H1 (cell line): ENCODE results near the gene ITGB1BP1. TPM values are rescaled to one million over a fixed set of nuclear protein-coding genes. Genes with fewer than 3 reads are reported as not detected.

Experiments
- CHD1 ChIP-seq: IDR thresholded peaks from 2 replicates; pipeline ENCODE4 v1.6.1; 2012; ENCODE audit warnings: low read depth, low read length, improper control_type of control experiment
- CHD7 ChIP-seq: fragments of 300-600 bp; sonication (generic); IDR thresholded peaks from 2 replicates; pipeline ENCODE4 v1.7.1; 2012; ENCODE audit warnings: low read length, moderate library complexity, mild to moderate bottlenecking, inconsistent platforms; ENCODE audit not compliant: insufficient replicate concordance
- polyA plus RNA-seq, 7 experiments: library from polyadenylated mRNA; depleted of rRNA in 3 of 7; stranded (reverse) in 5 of 7; unstranded in 2 of 7; fragments of >200 nt in 5 of 7; fragments of 200-250 nt in 2 of 7; gene quantifications; 1 replicate in 5 of 7; 2 replicates in 1 of 7; 4 replicates in 1 of 7; pipeline versions ENCODE4 v1.2.1 to v1.2.3, GENCODE V29; 2011 to 2013; ENCODE audit warnings: missing spikeins in 2 of 7, mixed read lengths in 2 of 7
- total RNA-seq: library from RNA; stranded (reverse); fragmentation: NEBNext Ultra II Directional; extraction: Animal tissue kit (Norgen Biotek cat#: 25700); gene quantifications from 2 replicates; pipeline ENCODE4 v1.2.1, GENCODE V29; 2021

The ITGB1BP1 gene
- total and polyA plus RNA-seq, 2 of the 8 experiments (the other 6 are each of a cell fraction or from before 2014, with no cell fraction given): 16.1 to 45.4 TPM

- TF ChIP-seq CHD1 (no peak), CHD7 (no peak)
Measured at GRCh38 chr2:9382604-9383235, 40.6 kb downstream of the ITGB1BP1 start (continued).
